ENCODE results near the gene IL17RD. TPM values are rescaled to one million over a fixed set of nuclear protein-coding genes. Genes with fewer than 3 reads are reported as not detected.

Gene IL17RD
- total RNA-seq, 2 donors from 2014 or later, result 3.1 to 7.9 TPM

DNA sequence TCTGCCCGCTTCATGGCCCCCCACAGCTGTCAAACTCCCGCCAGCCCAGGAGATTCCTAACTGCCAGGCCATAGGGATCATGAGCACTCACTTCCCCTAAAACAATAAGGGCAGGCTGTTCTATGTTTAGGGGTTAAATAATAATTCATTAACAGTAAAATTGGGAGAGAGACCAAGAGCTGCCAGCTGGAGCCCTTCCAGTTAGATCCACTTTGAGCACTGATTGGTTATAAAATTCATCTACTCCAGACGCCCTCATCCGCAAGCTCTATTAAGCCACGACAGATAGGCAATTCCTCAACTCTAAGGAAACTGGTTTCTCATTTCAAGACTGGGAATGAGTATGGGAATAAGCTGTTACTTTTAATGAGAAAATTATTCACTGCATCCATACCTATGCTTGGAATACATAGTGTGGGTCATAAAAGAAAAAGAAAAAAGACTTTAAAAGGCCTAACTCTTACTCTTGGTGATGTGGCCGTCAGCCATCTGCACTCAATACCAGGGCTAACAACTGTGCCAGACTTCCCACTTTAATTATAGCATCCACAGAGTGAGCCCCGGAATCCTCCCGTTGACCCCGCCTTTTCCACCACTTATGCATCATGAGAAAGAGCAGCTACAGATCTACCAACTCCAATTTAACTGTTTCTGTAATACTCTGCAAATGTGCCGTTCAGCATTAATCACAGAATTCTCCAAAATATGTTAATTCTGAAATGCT is 44.5 kb downstream of the IL17RD start:
- DNase-seq (ENCODE audit: low spot score) (no peak), ATAC-seq (ENCODE audit: insufficient number of reproducible peaks, low FRiP score, low read depth) (no peak)
- H3K4me1 ChIP-seq (ENCODE audit: control insufficient read depth in 1 of 2, low read depth in 2 of 2), result no peaks in the 10 kb centered on the region
- H3K4me3 ChIP-seq, result no peak overlapping the region
- H3K9me3 ChIP-seq, result no peaks in the 10 kb centered on the region
- no peak overlapping the region for H3K27ac ChIP-seq
- H3K27me3 ChIP-seq (replicated peaks; ENCODE audit: insufficient read depth), result no peaks in the 10 kb centered on the region
- no peaks in the 10 kb centered on the region for H3K36me3 ChIP-seq
- TF ChIP-seq, protein P1, sequence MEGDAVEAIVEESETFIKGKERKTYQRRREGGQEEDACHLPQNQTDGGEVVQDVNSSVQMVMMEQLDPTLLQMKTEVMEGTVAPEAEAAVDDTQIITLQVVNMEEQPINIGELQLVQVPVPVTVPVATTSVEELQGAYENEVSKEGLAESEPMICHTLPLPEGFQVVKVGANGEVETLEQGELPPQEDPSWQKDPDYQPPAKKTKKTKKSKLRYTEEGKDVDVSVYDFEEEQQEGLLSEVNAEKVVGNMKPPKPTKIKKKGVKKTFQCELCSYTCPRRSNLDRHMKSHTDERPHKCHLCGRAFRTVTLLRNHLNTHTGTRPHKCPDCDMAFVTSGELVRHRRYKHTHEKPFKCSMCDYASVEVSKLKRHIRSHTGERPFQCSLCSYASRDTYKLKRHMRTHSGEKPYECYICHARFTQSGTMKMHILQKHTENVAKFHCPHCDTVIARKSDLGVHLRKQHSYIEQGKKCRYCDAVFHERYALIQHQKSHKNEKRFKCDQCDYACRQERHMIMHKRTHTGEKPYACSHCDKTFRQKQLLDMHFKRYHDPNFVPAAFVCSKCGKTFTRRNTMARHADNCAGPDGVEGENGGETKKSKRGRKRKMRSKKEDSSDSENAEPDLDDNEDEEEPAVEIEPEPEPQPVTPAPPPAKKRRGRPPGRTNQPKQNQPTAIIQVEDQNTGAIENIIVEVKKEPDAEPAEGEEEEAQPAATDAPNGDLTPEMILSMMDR (IDR thresholded peaks at IDR 0.05), result no peak

DNA sequence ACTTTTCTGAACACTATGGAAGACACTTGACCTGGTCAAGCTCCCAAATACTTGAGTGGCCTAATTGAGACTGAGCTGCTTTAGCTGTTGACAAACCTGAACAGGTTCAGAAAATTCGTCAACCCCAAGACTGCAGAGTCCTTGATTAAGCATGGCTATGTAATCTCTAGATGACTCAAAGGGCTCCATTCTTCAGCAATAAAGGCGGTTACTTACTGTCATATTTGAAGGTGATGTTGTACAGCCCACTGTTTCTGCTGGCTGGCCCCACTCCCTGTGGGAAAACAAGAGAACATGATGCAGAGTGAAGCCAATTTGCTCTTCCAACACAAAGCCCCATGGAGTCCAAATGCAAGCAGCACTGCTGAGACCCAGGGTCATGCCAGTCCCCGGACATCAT is 45.1 kb downstream of the IL17RD start:
- H3K4me3 ChIP-seq, result no peak overlapping the region
- DNase-seq (ENCODE audit: low spot score) (no peak), ATAC-seq (ENCODE audit: insufficient number of reproducible peaks, low FRiP score, low read depth) (no peak)
- no peaks in the 10 kb centered on the region for H3K36me3 ChIP-seq
- TF ChIP-seq, protein P1 (IDR thresholded peaks at IDR 0.05), result no peak
- no peak overlapping the region for H3K27ac ChIP-seq
- H3K4me1 ChIP-seq (ENCODE audit: control insufficient read depth in 1 of 2, low read depth in 2 of 2), result no peaks in the 10 kb centered on the region
- no peaks in the 10 kb centered on the region for H3K9me3 ChIP-seq
- no peaks in the 10 kb centered on the region for H3K27me3 ChIP-seq (replicated peaks; ENCODE audit: insufficient read depth)

DNA sequence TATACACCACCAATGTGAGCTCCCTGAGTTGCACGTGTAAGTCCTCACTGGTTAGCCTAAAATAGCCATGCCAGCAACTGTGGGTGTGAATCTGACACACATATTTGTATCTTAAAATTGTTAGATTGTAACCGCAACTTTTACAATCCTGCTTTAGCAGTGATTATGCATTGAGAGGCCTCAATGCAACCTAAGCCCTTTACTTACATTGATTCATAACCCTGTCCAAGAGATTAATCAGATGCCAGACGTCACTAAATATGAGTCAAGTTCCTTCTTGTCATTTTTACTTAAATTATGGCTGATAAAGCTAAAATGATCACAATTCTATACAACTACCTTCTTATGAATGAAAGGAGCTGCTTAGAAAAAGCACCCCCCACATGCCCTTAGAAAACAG is 46.9 kb downstream of the IL17RD start:
- no peak for ATAC-seq (ENCODE audit: insufficient number of reproducible peaks, low FRiP score, low read depth)

DNA sequence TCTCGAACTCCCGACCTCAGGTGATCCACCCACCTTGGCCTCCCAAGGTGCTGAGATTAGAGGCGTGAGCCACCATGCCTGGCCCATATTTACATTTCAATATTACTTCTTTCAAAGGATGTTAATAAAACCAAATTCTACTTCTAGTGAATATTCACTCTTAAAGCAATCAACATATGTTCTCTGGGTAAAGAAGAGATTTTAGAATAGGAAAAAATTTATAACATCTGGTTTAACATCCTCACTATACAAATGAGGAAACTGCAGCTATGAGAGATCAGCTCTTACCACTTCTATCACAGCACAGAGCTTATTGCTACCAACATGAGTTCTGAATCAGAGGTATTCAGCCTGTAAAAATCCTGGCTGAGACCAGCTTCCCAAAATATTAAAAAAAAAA is 48.7 kb downstream of the IL17RD start:
- ATAC-seq (ENCODE audit: insufficient number of reproducible peaks, low FRiP score, low read depth), result no peak

More for the DNA sequence above, 46.9 kb downstream of the IL17RD start:
- no peaks in the 10 kb centered on the region for H3K4me1 ChIP-seq (ENCODE audit: control insufficient read depth in 1 of 2, low read depth in 2 of 2)
- DNase-seq (ENCODE audit: low spot score), result no peak
- H3K36me3 ChIP-seq, result no peaks in the 10 kb centered on the region
- no peak overlapping the region for H3K4me3 ChIP-seq
- no peak overlapping the region for H3K27ac ChIP-seq
- TF ChIP-seq, protein P1 (IDR thresholded peaks at IDR 0.05), result no peak
- no peaks in the 10 kb centered on the region for H3K27me3 ChIP-seq (replicated peaks; ENCODE audit: insufficient read depth)
- no peaks in the 10 kb centered on the region for H3K9me3 ChIP-seq

GRCh38 chr3:57112206-57112605 is 52.9 kb downstream of the IL17RD start:
- no peak for DNase-seq (ENCODE audit: low spot score)

More for the DNA sequence above, 48.7 kb downstream of the IL17RD start:
- no peak overlapping the region for H3K27ac ChIP-seq
- no peak for DNase-seq (ENCODE audit: low spot score)
- no peaks in the 10 kb centered on the region for H3K36me3 ChIP-seq
- no peak overlapping the region for H3K4me3 ChIP-seq
- H3K9me3 ChIP-seq, result no peaks in the 10 kb centered on the region
- TF ChIP-seq, protein P1 (IDR thresholded peaks at IDR 0.05), result no peak
- H3K27me3 ChIP-seq (replicated peaks; ENCODE audit: insufficient read depth), result no peaks in the 10 kb centered on the region
- H3K4me1 ChIP-seq (ENCODE audit: control insufficient read depth in 1 of 2, low read depth in 2 of 2), result no peaks in the 10 kb centered on the region

More at GRCh38 chr3:57112206-57112605, 52.9 kb downstream of the IL17RD start:
- no peak for ATAC-seq (ENCODE audit: insufficient number of reproducible peaks, low FRiP score, low read depth)
- H3K36me3 ChIP-seq, result peaks cover 4% of the 10 kb centered on the region
- H3K9me3 ChIP-seq, result no peaks in the 10 kb centered on the region
- H3K27ac ChIP-seq, result no peak overlapping the region
- TF ChIP-seq, protein P1 (IDR thresholded peaks at IDR 0.05), result peak; percentile 29
- no peak overlapping the region for H3K4me3 ChIP-seq
- H3K27me3 ChIP-seq (replicated peaks; ENCODE audit: insufficient read depth), result no peaks in the 10 kb centered on the region
- H3K4me1 ChIP-seq (ENCODE audit: control insufficient read depth in 1 of 2, low read depth in 2 of 2), result no peaks in the 10 kb centered on the region

Measured in thoracic aorta (tissue), 2 donors.